K562 (cell line): ENCODE measurements around the gene RYR3.

Experiments used
- ATF2 ChIP-seq: sonication (generic); formaldehyde crosslinking; IDR thresholded peaks from 2 replicates; pipeline ENCODE4 v1.8.1; 2022; ENCODE audit warnings: missing genetic modification reagents
- CTCF ChIP-seq, 3 experiments: IDR thresholded peaks in 2 of 3; conservative IDR thresholded peaks in 1 of 3; 2 replicates each; pipeline ENCODE4 v1.5.1; 2011 to 2012; ENCODE audit warnings: low read length in 3 of 3, mild to moderate bottlenecking in 3 of 3, control low read depth in 2 of 3, improper control_type of control experiment in 1 of 3, inconsistent platforms in 1 of 3, low read depth in 1 of 3, mixed read lengths in 1 of 3, moderate library complexity in 1 of 3; ENCODE audit not compliant: insufficient read depth in 2 of 3
- ERF ChIP-seq: fragments of 450-650 bp; formaldehyde crosslinking; IDR thresholded peaks from 2 replicates; pipeline ENCODE4 v1.4.0; 2020; ENCODE audit warnings: mild to moderate bottlenecking, mixed read lengths
- FOXA1 ChIP-seq: fragments of 450-650 bp; IDR thresholded peaks from 2 replicates; pipeline ENCODE4 v1.6.1; 2016; ENCODE audit warnings: mild to moderate bottlenecking, borderline replicate concordance
- FOXP1 ChIP-seq: sonication (generic); formaldehyde crosslinking; IDR thresholded peaks from 2 replicates; pipeline ENCODE4 v1.8.0; 2022; ENCODE audit warnings: mild to moderate bottlenecking, missing genetic modification reagents
- MAZ ChIP-seq, 2 experiments: fragments of 450-650 bp in 1 of 2; sonication (generic) in 1 of 2; formaldehyde crosslinking; IDR thresholded peaks in 1 of 2; conservative IDR thresholded peaks in 1 of 2; 2 replicates each; pipeline versions ENCODE4 v1.4.0 to v1.5.0; 2020; ENCODE audit warnings: mild to moderate bottlenecking in 1 of 2, missing genetic modification reagents in 1 of 2
- MEF2D ChIP-seq: conservative IDR thresholded peaks from 2 replicates; pipeline ENCODE4 v1.6.1; 2016; ENCODE audit warnings: low read depth, missing genetic modification characterization, missing compliant biosample characterization
- MLX ChIP-seq, 2 experiments: fragments of 450-650 bp in 1 of 2; sonication (generic) in 1 of 2; formaldehyde crosslinking; conservative IDR thresholded peaks; 2 replicates each; pipeline versions ENCODE4 v1.4.0 to v1.8.1; 2020 to 2022; ENCODE audit warnings: mild to moderate bottlenecking in 1 of 2, missing genetic modification reagents in 1 of 2
- SRF ChIP-seq, 2 experiments: fragments of 250-450, 450-650 bp in 1 of 2; sonication (Bioruptor Pico) in 1 of 2; sonication (generic) in 1 of 2; formaldehyde crosslinking; IDR thresholded peaks; 2 replicates each; pipeline versions ENCODE4 v1.5.0 to v1.5.1; 2020 to 2022; ENCODE audit warnings: mild to moderate bottlenecking in 1 of 2, missing genetic modification reagents in 1 of 2
- ZNF217 ChIP-seq: sonication (generic); formaldehyde crosslinking; IDR thresholded peaks from 2 replicates; pipeline ENCODE4 v1.8.0; 2022; ENCODE audit warnings: mild to moderate bottlenecking, missing genetic modification reagents

GRCh38 chr15:33543957-33544356, 233.2 kb downstream of the RYR3 start:
- no peak for TF ChIP-seq FOXP1 (CRISPR knock-in tag)
- no peak for TF ChIP-seq CTCF (IDR thresholded peaks at IDR 0.05 in 2 of 3, conservative IDR thresholded peaks at IDR 0.05 in 1 of 3; ENCODE audit: insufficient read depth in 2 of 3, low read depth in 1 of 3, low read length in 3 of 3)
- TF ChIP-seq MEF2D (tag): no peak
- TF ChIP-seq SRF (CRISPR knock-in tag; IDR thresholded peaks at IDR 0.05): no peak
- no peak for TF ChIP-seq ATF2 (CRISPR knock-in tag)
- no peak for TF ChIP-seq ERF
- TF ChIP-seq MLX (CRISPR knock-in tag; conservative IDR thresholded peaks at IDR 0.05): no peak
- TF ChIP-seq ZNF217 (CRISPR knock-in tag): no peak
- no peak for TF ChIP-seq MAZ (CRISPR knock-in tag; conservative IDR thresholded peaks at IDR 0.05 in 1 of 2, IDR thresholded peaks at IDR 0.05 in 1 of 2)
- no peak for TF ChIP-seq FOXA1
